ENCODE measurements around the gene ANXA4.
"Not testable (repeated sequence)": the region's sequence is repeated elsewhere in the genome, so short reads cannot be mapped to it uniquely, and the experiment has no call there.

ANXA4 gene
- total RNA-seq, result 12.7 to 27.3 reads per million in 2 donors

- peak; percentile 35 for DNase-seq
These were observed at the start of gene ANXA4 for GRCh38 chr2:69741575-69742321. ANXA4 (plus strand) TSS chr2:69742134; CDS start chr2:69781566, 39,432 bp downstream.

- DNase-seq, result no peak
These were observed 49.5 kb upstream of the ANXA4 start for GRCh38 chr2:69692424-69692823.

GRCh38 chr2:69693059-69693774 lies 48.7 kb upstream of the ANXA4 start:
- DNase-seq, result no peak

GRCh38 chr2:69693775-69694450 lies 48.0 kb upstream of the ANXA4 start:
- DNase-seq, result no peak

- DNase-seq, result no peak
These were observed 46.8 kb upstream of the ANXA4 start for GRCh38 chr2:69694894-69695849.

- DNase-seq, result no peak
These were observed 46.1 kb upstream of the ANXA4 start for GRCh38 chr2:69695850-69696216.

GRCh38 chr2:69700381-69700780 lies 41.6 kb upstream of the ANXA4 start:
- DNase-seq, result no peak

- no peak for DNase-seq
These were observed 40.6 kb upstream of the ANXA4 start for GRCh38 chr2:69701100-69701945.

- DNase-seq, result no peak
These were observed 38.7 kb upstream of the ANXA4 start for GRCh38 chr2:69703189-69703588.

GRCh38 chr2:69704446-69704845 lies 37.5 kb upstream of the ANXA4 start:
- DNase-seq, result no peak

GRCh38 chr2:69709290-69709689 lies 32.6 kb upstream of the ANXA4 start:
- no peak for DNase-seq

GRCh38 chr2:69711971-69712370 lies 30.0 kb upstream of the ANXA4 start:
- DNase-seq, result no peak

- no peak for DNase-seq
These were observed 27.9 kb upstream of the ANXA4 start for GRCh38 chr2:69714024-69714423.

GRCh38 chr2:69714539-69715220 lies 27.3 kb upstream of the ANXA4 start:
- not testable (repeated sequence) for DNase-seq

GRCh38 chr2:69715964-69716363 lies 26.0 kb upstream of the ANXA4 start:
- no peak for DNase-seq

- no peak for DNase-seq
These were observed 25.3 kb upstream of the ANXA4 start for GRCh38 chr2:69716555-69717120.

- no peak for DNase-seq
These were observed 24.7 kb upstream of the ANXA4 start for GRCh38 chr2:69717186-69717585.

GRCh38 chr2:69717861-69718273 lies 24.1 kb upstream of the ANXA4 start:
- DNase-seq, result no peak

GRCh38 chr2:69718338-69718965 lies 23.5 kb upstream of the ANXA4 start:
- DNase-seq, result no peak

GRCh38 chr2:69720404-69720803 lies 21.5 kb upstream of the ANXA4 start:
- DNase-seq, result no peak

All from activated gamma-delta T cell (primary cell).